Mesenteric fat pad (tissue), 1 donor: ENCODE results near the gene LAMA5. TPM values are rescaled to one million over a fixed set of nuclear protein-coding genes. Genes with fewer than 3 reads are reported as not detected.

Experiments
- DNase-seq: peaks from one replicate; pipeline ENCODE4 v3.0.0-alpha.2; 2020; ENCODE audit warnings: low spot score
- total RNA-seq: library from RNA; stranded (reverse); fragmentation: NEBNext Ultra II Directional; extraction: Animal tissue kit (Norgen Biotek cat#: 25700); gene quantifications from one replicate; pipeline ENCODE4 v1.2.1, GENCODE V29; 2021
- donor health status: DM: yes; HTN: yes; CAD: no.

Gene LAMA5
- total RNA-seq, 1 donor from 2014 or later, result 126 TPM

DNA sequence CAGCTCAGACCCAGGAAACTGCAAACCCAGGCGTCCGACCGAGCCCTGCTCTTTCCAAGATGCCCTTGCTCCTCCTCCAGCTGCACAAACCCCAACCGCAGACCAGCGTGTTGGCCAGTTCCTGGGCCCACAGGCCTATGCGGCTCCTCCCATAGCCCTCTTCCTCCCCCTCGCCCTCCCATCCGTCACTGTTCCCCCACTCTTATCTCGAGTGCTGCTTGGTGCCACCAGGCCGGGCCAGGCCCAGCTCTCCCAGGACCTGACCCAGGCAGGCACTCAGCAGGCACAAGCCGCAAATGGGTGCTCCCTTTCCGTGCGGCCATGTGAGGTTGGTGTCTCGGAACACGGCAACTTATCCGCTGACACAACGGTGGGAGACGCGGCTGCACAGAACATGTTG, 35.8 kb downstream of the LAMA5 start:
- DNase-seq, result no peak

DNA sequence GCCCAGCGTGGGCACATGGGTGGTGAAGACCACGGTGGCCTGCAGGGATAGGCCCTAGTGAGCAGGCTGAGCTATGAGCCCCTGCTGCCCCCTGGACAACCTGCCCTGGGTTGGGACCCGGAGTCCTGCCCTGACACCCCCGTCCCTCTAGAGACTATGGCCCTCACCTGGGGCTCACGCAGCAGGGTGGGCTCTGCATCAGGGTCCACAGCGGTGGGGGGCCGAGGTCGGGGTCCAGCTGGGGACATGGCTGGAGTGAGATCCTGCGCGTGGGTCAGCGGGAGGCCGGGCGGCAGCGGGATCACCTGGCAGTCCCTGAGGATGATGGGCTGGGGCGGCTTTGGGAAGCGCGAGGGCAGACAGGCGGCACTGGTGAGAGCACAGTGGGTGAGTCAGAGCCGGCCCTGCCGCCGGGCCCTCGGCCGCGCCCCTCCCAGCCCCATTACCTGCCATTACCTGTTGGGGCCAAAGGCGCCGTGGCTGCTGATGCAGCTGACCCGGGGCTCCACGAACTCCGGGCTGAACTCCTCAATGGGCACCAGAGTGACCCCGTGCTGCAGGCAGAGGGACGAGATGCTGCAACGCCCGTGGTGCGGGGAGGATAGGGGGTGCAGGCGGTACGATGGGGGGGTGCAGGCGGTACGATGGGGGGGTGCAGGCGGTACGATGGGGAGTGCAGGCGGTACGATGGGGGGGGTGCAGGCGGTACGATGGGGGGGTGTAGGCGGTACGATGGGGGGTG, 36.4 kb downstream of the LAMA5 start:
- no peak for DNase-seq

DNA sequence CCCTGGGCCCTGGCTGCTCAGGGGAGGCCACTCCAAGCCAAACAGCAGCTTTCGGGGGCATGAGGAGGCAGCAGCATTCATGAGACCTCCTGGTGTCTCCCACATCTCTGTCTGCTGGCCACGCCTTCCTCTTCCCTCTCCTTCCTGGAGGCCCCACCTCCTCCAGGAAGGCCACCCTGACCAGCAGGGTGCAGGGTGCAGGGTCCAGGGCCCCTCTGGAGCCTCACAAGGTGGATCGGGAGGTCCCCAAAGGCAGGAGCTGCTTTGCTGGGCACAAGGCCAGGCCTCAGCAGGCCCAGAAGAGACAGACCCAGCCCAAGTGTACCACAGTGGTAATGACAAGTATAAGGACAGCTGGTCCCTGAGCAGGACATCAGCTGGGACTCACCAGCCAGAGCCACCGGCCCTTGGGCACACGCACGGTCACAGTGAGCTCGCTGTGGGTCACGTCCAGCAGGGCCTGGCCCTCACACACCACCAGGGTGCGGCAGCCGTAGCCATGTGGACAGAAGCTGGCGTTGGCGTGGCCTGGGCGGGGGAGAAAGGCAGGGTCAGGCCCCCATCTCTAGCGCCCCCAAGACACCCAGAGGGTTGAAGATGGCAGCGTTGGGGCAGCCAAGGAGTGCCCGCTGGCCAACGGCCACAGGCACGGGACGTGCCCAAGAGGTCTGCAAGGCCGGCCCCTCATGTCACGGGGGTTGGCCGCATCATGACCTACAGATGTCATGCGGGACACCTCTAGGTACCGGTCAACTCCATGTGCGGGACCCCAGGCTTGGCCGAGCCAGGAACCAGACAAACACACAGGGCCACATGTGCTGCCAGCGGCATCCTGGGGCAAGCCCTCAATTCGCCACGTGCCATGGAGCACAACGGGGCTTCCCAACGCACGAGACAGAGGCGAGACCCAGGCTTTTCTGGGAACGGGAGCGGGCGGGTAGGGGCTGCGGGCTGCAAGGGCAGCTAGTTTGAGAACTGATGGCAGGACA, 37.4 kb downstream of the LAMA5 start:
- no peak for DNase-seq

DNA sequence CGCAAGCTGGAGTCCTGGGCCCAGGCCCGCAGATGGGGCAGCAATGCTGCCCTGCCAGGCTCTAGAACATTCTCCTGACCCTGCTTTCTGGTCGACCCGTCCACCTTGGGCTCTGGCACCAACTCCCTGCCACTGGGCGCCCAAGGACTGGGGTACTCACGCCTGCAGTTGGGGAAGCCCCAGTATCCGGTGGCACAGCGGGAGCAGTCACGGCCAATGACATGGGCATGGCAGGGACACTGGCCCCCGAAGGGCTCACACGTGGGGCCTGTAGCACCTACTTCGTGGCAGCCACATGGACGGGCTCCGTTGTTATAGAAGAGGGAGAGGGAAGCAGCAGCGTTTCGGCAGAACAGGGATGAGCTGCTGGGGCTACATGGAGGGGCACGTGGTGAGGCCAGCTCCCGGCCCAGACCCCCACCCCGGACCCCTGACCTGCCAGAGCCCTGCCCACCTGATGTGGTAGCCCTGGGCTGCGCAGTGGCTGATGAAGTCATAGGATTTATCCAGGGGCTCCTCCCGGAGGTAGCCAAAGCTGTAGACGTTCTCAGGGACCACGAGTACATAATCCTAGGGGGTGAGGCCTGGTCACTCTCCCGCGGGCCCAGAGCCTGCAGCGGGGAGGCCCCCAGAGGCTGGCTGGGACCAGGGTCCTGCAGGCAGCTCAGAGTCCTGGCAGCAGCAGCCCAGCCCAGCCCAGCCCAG, 38.3 kb downstream of the LAMA5 start:
- DNase-seq, result no peak

DNA sequence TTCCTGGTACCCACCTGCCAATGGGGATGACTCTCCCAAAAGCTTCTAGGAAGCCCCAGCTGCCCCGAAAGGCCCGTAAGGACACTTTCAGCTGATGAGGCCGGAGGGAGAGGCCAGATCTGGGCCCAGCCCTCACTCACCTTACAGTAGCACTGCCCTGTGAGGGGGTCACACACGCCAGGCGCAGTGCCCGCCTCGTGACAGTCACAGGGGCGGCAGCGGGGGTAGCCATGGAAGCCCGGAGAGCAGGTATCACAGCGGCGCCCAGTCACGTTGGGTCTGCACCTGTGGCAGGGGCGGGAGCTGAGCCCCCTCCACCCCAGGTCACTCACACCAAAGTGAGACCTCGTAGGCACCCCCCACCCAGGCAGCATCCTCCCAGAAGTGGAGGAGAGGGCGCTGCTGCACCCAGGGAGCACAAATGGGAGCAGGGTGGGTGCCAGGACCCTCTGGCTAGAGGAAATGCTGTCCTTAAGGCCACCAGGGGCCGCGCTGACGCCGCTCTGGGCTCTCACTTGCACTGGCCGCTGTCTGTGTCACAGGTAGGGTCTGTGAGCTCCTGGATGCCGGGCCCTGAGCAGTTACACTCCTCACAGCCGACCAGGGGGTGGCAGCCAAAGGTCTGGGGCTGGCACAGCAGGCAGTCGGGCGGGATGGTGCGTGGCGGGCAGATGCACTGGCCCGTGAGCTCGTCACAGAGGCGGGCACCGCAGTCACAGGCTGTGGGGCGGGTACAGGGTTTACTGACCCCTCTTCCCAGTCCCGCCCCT, 39.2 kb downstream of the LAMA5 start:
- DNase-seq, result no peak

DNA sequence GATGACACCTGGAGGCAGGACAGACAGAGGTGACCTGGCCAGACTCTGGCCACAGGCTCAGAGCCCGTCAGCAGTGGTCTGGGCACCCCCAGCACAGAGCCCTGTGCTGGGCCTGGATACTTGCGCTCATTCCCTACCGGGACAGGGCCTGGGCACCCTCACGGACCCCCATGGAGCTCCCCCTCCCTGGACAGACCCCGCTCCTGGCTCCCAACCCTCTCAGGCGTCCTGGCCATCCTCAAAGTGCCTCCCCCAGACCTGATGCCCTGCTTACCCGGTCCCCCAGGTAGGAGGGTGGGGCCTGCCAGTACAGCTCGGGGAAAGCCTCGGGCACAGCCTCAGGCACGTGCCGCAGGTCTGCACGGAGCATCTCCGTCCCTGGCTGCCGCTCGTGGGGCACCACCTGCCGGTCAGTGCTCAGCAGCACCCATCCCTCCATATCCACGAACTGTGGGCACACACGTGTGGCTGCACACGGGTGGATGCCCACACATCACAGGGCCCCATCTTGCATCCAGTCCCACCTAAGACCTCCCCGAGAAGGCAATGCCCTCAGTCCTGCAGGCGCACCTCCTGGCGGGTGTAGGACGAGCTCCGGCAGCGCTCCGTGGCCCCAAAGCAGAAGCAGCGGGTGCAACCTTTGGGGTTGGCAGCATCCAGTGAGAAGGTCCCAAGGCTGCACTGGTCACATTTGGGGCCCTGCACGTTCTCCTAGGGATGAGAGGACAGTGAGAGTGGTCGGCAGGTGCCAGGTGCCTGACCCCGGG, 40.0 kb downstream of the LAMA5 start:
- DNase-seq, result no peak

DNA sequence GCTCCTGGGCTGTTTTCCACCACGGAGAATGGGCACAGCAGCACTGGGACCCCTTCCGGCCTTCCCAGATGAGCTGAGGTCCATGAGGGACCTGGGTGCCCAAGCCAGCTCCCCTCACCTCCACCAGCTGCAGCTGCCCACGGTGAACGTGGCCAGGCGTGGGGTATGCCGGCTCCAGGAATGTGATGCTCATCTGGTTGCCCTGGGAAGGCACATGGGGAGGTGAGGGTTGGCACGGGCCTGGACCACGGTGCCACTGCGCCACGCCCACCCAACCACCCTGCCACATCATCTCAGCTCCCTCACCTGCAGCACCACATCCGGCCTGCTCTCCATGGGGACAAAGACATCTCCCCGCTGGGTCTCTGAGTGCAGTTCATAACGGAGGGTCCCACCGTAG, 40.6 kb downstream of the LAMA5 start:
- no peak for DNase-seq

DNA sequence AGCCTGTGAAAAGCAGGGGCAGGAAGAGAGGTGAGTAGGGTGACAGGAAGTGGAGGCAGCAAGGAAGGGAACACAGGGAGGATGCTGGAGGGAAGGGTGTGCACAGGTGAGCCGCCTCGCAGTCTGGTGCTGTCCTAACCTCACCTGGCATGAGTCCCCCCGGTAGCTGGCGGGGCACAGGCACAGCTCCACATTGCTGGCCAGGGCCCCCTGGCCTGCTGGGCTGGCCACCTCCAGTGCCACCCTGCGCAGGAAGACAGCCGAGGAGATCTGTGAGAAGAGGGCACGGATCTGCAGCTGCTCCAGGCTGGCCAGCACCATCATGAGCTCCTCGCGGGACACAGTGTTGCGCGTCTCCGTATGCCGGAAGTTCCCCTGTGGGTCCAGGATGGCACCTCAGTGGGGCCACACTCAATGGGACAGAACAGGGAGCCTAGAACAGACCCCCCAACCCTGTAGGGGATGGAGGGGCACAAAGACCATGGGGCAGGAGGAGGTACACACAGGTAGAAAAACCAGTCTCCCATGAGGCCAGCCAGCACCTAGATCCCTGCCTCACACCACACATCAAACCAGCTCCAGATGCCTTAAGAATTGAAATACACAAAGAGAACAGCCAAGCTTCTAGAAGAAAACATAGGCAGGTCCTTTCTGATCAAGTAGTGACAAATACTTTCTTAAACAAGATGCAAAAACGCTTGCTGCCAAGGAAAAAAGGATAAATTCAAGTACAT, 41.8 kb downstream of the LAMA5 start:
- DNase-seq, result no peak

DNA sequence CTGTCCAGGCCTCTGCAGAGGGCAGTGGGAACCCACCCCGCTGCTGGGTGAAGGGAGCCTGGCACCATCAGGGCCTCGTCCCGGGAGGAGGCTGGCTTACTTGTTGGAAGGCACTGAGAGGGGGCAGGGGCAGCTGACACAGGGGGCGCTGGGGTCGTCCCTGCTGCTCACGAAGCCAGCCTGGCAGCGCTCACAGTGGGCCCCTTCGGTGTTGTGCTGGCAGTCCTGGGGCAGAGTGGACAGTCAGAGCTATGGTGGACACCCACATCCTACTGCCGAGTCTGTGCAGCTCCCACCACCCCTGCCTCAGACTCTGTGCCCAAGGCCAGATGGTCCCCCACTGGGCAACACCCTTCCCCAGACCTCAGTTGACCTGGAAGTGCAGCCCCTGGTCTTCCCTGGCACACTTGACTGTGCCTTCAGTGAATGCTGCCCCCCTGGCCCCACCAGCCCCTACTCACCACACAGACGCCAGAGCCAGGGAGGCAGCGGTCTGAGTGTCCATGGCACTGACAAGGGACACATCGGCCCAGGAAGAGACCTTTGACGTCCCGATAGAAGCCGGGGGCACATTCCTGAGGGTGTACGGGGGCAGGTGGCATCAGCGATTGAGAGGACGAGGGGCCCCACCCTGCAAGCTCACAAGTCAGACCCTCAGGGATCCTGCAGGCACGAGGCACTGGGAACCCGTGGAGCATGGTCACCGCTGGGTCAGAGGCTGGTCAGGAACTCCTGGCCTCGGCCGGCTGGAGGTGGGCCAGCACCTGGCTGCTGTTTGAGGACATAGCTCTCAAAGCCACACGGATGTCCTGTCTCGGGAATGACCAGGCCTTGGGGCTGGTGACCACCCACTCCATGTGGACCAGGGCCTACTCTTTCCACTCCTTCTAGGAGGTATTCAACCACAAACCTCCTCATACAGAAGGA, 42.9 kb downstream of the LAMA5 start:
- DNase-seq, result no peak

DNA sequence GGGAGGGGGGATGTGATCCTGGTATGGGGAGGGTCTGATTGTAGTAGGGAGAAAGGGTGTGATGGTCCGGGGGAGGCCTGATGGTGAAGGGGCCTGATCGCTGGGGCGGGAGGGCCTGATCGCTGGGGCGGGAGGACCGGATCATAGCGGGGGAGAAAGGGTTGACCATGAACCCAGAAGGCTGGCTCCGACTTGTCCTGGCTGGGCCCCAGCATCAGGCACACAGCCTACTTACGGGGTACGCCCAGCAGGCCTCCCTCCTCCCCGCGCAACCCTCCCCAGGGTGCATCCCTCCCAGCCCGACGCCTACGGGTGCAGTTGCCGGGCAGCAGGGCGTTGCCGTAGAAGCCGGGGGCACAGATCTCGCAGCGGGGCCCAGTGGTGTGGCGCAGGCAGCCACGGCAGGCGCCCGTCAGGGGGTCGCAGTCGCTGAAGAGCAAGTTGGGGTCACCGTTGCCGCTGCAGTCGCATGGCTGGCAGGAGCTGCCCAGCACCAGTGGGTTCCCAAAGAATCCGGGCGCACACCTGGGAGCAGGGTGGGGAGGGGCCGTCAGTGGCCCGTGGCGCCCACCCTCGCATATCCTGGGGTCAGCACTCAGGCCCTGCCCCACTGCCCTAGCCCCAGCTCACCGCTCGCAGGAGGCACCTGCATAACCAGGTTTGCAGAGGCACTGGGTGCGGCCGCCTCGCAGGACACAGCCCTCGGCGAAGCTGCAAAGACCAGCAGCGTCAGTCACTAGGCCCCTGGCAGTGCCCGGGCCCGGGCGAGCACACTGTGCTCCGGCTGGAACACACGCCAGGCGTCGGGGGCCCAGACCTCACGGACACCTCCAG, 43.7 kb downstream of the LAMA5 start:
- DNase-seq, result no peak

DNA sequence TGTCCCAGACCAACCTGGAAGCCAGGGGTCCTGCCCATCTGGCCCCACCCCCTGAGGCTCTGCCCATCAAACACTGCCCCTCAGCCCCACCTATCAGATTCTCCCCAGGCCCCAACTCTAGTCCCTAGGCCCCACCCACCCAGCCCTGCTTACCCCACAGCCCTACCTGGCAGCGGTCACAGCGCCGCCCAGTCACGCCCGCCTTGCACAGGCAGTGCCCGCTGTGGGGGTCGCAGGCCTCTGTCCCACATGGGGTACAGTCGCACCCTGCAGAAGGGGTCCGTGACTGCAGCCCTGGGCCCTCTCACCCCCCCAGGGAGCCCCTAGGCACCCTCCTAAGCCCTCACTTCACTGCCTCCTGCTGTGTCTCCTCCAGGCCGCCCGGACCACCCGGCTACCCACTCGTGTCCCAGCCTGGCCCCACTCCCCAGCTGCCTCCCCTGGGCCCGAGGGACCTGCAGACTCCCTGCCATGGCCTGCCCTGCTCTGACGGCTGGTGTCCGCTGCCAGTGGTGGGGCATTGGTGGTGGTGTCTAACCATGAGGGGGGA, 44.5 kb downstream of the LAMA5 start:
- no peak for DNase-seq

DNA sequence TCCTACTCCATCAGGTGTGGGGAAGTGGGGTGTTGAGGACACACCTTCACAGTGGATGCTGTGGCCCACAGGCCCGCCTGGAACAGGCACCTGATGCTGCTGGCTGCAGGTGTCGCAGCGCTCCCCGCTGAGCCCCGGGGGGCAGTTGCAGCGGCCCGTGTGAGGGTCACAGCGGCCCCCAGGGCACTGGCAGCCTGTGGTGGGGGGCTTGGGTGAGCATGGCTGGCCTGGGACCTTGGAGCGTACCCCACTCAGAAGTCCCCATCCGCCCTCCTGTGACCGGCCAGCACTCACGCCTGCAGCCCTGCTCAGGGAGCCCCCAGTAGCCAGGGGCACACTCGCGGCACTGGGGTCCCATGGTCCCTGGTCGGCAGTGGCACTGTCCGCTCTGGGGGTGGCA, 45.1 kb downstream of the LAMA5 start:
- no peak for DNase-seq

DNA sequence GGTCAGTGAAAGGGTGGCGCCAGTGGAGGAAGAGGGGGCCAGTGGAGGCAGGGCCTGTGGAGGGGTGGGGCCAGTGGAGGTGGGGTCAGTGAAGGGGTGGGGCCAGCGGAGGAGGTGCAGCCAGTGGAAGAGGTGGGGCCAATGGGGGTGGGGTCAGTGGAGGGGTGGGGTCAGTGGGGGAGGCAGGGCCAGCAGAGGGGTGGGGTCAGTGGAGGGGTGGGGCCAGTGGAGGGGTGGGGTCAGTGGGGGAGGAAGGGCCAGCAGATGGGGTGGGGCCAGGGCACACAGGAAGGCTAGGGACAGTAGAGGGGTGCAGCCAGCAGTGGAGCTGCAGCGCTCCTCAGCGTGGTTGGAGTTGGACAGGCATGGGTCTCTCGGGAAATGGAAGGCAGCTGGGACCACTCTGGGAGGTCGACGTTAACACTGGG, 45.6 kb downstream of the LAMA5 start:
- no peak for DNase-seq

DNA sequence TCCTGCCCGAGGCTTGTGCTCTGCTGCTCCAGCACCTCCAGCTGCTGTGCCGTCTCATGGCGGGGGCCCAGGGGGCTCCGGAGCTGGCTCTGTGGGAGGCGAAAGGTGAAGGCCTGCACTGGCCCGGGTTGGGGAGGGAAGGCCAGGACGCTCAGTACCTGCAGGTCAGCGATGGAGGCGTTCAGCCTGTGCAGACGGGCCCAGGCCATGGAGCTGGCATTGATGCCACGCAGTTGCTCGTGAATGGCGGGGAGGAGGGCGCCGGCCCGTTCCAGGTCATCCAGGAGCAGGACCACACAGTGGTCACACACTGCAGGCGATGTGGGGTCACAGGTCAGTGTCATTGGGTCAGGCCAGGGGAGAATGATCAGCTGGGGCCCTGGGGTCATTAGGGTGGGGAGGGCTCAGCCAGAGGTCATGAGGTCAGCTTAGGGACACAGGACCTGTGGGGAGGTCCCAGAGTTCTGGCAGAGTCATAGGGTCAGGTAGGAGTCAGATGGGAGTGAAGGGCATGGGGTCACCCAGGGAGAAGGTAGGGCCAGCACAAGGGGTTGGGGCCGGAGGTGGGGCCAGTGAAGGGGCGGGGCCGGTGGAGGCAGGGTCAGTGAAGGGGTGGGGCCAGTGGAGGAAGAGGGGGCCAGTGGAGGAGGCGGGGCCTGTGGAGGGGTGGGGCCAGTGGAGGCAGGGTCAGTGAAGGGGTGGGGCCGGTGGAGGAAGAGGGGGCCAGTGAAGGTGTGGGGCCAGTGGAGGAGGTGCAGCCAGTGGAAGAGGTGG, 46.3 kb downstream of the LAMA5 start:
- DNase-seq, result no peak

DNA sequence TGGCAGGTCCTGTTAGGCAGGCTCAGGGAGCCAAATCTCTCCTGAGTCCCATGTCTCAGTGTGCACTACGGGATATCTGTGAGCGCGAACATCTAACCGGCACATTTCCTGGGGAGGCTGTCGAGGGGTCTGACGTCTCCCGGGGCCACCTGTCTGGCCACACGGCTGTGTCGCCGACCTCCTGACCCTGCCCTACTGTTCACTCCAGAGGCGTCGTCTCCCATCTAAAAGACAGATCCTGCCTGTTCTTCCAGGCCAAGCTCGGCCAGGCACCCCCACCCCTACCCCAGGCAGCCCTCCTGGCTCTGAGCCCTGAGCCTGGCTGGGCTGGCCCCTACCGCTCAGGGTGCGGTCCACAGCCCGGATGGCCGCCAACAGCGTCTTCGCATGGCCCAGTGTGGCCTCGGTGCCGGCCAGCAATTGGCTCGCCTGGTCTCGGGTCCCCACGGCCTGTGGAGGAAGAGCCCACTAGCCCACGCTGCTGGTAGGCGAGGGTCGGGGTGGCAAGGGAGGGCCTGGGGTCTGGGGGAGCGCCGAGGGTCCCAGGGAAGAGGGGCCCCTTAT, 47.7 kb downstream of the LAMA5 start:
- DNase-seq, result no peak
